GM19397 (cell line): ENCODE results near the gene VARS1.

ENCODE experiments used
- ATAC-seq: cut with Tn5 transposase; IDR thresholded peaks from one replicate; pipeline ENCODE4 v1.9.1; 2021; ENCODE audit warnings: mild to moderate bottlenecking, moderate library complexity; ENCODE audit not compliant: unreplicated experiment

Gene VARS1

DNA sequence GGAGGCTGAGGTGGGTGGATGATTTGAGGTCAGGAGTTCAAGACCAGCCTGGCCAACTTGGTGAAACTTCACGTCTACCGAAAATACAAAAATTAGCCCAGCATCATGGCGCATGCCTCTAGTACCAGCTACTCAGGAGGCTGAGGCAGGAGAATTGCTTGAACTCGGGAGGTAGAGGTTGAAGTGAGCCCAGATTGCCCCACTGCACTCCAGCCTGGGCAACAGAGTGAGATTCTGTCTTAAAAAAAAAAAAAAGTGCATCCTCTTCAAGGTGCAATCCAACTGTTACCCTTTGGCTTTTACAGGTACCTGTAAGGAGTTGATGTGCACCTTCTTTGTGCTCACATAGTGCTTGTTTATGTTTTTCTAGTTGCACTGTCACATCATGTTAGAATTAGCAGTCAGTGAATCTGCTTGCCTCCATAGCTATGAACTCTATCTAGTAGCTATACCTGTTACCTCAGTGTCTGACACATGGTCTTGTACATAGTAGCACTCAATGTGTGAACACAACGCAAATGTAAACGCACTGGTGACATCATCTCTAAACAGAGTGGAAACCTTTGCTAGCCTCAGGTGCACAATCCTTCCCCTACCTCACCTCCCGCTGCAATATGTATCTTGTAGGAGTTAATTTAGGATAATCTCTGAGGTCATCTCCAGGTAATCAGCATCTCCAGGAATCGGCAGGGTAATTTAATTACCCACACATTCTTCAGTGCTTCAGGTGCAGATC, 46.1 kb downstream of the VARS1 start:
- no peak for ATAC-seq
